Glutamatergic neuron (in vitro differentiated cells): ENCODE data around the gene SCLT1. TPM values are rescaled to one million over a fixed set of nuclear protein-coding genes. Genes with fewer than 3 reads are reported as not detected.
A peak's percentile ranks its signal among the peaks of the same experiment; 100 is the strongest.

Source experiments
- DNase-seq: peaks from one replicate; pipeline ENCODE4 v3.0.0; 2022
- H3K27ac Mint-ChIP-seq: one replicate; pipeline ENCODE4 v1.8.0; 2020; ENCODE audit warnings: mild to moderate bottlenecking, mixed read lengths, inconsistent platforms; ENCODE audit not compliant: unreplicated experiment
- H3K27me3 Mint-ChIP-seq: one replicate; pipeline ENCODE4 v1.8.0; 2020; ENCODE audit warnings: mild to moderate bottlenecking, moderate library complexity, mixed read lengths, inconsistent platforms; ENCODE audit not compliant: unreplicated experiment
- H3K36me3 Mint-ChIP-seq: one replicate; pipeline ENCODE4 v1.8.0; 2020; ENCODE audit warnings: mild to moderate bottlenecking, mixed read lengths, inconsistent platforms; ENCODE audit not compliant: unreplicated experiment
- H3K4me1 Mint-ChIP-seq: one replicate; pipeline ENCODE4 v1.8.0; 2020; ENCODE audit warnings: mild to moderate bottlenecking, low read depth, mixed read lengths, inconsistent platforms; ENCODE audit not compliant: unreplicated experiment
- H3K4me3 Mint-ChIP-seq: one replicate; pipeline ENCODE4 v1.8.0; 2020; ENCODE audit warnings: mild to moderate bottlenecking, mixed read lengths, inconsistent platforms; ENCODE audit not compliant: unreplicated experiment
- H3K9me3 Mint-ChIP-seq: one replicate; pipeline ENCODE4 v1.8.0; 2020; ENCODE audit warnings: mild to moderate bottlenecking, moderate library complexity, mixed read lengths, inconsistent platforms; ENCODE audit not compliant: unreplicated experiment
- total RNA-seq: library from RNA; stranded (reverse); fragmentation: NEBNext Ultra II Directional; extraction: Animal tissue kit (Norgen Biotek cat#: 25700); gene quantifications from one replicate; pipeline ENCODE4 v1.2.1, GENCODE V29; 2021; ENCODE audit not compliant: unreplicated experiment
- TF ChIP-seq, protein P1 (sequence below): fragments of 200-600 bp; sonication (generic); IDR thresholded peaks from one replicate; pipeline ENCODE4 v1.5.0; 2021; ENCODE audit not compliant: partially characterized antibody, unreplicated experiment

SCLT1 gene
- total RNA-seq, 1 donor from 2014 or later: 15.6 TPM

DNA sequence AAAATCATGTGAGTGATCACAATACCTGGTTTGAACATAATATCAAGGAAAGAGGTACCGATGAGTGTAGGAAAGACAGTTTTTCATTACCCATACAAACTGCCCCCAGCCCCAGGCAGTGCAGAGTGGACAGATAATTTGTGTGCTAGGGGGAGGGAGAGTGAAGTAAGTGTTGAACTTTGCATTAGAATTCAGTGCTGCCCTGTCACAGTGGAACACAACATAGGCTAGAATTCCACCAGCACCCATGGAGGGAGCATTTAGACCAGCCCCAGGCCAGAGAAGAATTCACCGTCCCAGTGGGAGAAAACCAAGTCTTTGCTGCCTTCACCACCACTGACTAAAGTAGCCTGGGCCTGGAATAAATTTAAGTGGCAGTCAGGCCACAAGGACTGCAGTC, 107.3 kb downstream of the SCLT1 start:
- no peak overlapping the region for H3K27ac Mint-ChIP-seq
- TF ChIP-seq, protein P1, sequence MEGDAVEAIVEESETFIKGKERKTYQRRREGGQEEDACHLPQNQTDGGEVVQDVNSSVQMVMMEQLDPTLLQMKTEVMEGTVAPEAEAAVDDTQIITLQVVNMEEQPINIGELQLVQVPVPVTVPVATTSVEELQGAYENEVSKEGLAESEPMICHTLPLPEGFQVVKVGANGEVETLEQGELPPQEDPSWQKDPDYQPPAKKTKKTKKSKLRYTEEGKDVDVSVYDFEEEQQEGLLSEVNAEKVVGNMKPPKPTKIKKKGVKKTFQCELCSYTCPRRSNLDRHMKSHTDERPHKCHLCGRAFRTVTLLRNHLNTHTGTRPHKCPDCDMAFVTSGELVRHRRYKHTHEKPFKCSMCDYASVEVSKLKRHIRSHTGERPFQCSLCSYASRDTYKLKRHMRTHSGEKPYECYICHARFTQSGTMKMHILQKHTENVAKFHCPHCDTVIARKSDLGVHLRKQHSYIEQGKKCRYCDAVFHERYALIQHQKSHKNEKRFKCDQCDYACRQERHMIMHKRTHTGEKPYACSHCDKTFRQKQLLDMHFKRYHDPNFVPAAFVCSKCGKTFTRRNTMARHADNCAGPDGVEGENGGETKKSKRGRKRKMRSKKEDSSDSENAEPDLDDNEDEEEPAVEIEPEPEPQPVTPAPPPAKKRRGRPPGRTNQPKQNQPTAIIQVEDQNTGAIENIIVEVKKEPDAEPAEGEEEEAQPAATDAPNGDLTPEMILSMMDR: no peak
- H3K4me3 Mint-ChIP-seq: no peak overlapping the region
- no peaks in the 10 kb centered on the region for H3K36me3 Mint-ChIP-seq
- H3K4me1 Mint-ChIP-seq: peaks cover 5% of the 10 kb centered on the region
- H3K27me3 Mint-ChIP-seq: no peaks in the 10 kb centered on the region
- DNase-seq: no peak
- H3K9me3 Mint-ChIP-seq: no peaks in the 10 kb centered on the region

DNA sequence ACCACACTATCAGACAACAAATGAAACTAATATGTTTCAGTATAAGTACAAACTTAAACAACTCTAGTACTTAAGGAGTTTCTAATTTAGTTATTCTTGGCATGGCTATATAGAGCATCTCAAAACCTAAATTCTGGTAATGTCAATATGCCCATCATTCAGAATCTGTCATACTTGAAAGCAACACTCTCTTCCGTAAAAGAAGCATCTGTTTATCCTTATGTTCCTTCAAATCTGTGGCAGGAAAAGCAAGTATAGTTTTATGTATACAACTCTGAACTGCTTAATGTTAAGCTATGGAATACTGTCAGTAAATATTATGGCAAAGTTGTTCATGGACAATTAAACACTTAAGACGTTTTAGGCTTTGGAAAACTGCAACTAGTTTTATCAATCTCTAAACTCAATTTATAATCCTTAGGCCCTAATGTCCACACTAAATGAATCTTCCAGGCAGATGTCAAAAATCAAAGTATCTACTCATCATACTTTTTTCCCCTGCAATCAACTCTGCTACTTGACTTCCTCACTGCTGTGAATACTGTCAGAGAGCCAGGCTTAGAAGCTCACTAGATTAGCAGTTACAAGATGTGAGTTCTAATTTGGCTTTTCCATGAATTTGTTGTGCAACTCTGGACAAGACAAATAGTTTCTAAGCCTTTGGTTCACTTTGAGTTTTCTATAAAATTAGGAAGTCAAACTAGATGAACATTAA, 109.4 kb downstream of the SCLT1 start:
- TF ChIP-seq, protein P1: no peak
- no peaks in the 10 kb centered on the region for H3K9me3 Mint-ChIP-seq
- no peak overlapping the region for H3K4me3 Mint-ChIP-seq
- DNase-seq: no peak
- no peaks in the 10 kb centered on the region for H3K36me3 Mint-ChIP-seq
- no peaks in the 10 kb centered on the region for H3K27me3 Mint-ChIP-seq
- H3K4me1 Mint-ChIP-seq: peaks cover 5% of the 10 kb centered on the region
- peak overlapping the region; percentile 8 for H3K27ac Mint-ChIP-seq

DNA sequence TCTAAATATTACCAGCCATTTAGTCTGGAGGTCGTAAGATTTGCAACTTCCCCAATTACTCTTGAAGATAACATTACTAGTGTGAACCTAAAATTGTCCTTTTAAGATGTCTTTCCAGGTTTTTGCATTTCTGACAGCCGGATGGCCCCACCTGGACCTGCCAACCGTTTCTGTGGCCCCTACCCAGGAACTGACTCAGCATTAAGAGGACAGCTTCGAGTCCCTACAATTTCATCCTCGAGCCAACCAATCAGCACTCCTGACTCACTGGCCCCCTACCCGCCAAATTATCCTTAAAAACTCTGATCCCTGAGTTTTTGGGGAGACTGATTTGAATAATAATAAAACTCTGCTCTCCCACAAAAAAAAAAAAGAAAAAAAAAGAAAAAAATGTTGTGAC, 112.0 kb downstream of the SCLT1 start:
- Mint-ChIP-seq H3K4me1 (peaks cover 5% of the 10 kb centered on the region), H3K27me3 (no peaks in the 10 kb centered on the region), H3K27ac (no peak overlapping the region), H3K36me3 (no peaks in the 10 kb centered on the region), H3K4me3 (no peak overlapping the region), H3K9me3 (no peaks in the 10 kb centered on the region)
- no peak for DNase-seq
- TF ChIP-seq, protein P1: no peak

DNA sequence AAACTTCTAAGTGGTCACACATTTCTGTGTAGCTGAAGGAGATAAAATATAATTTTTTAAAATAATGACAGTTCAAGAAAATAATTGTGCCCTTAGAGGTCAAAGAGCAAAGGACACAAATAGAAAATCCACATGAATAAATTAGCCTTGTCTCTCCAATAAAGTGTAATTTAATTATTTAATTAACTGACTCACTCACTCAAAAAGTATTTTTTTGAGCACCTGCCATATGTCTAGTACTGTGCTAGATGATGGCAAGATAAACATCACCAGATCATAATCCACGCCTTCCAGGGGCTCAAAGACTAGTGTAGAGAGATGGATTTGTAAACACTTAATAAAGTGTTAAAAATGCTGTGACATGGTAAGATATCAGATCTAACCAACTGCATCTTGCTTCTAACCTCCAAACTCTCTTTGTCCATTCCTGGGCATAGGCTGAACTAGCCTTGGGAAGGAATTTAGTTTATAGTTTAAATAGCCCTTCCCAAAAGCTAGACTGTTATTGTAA, 112.5 kb downstream of the SCLT1 start:
- no peak for DNase-seq
- H3K4me1 Mint-ChIP-seq: peaks cover 5% of the 10 kb centered on the region
- no peaks in the 10 kb centered on the region for H3K9me3 Mint-ChIP-seq
- no peak overlapping the region for H3K4me3 Mint-ChIP-seq
- TF ChIP-seq, protein P1: no peak
- no peaks in the 10 kb centered on the region for H3K36me3 Mint-ChIP-seq
- H3K27me3 Mint-ChIP-seq: no peaks in the 10 kb centered on the region
- H3K27ac Mint-ChIP-seq: no peak overlapping the region

DNA sequence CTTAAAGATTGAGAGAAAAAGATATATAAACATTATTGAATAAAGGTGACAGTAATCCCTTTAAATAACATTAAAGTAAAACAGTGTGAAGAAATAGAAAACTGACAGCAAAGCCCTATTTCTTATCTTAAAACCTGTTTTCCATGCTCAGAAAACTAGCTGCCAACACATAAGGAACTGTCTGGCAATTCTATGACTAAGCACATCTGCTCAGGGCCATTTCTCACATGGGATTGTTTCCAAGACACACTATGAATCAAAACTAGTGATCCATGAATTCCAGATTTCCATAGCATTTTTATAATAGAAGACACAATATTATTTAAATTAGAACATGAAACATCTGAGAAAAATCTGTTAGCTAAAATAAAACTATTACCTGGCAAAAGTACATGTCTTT, 113.4 kb downstream of the SCLT1 start:
- Mint-ChIP-seq H3K27me3 (no peaks in the 10 kb centered on the region), H3K27ac (no peak overlapping the region), H3K4me3 (no peak overlapping the region), H3K9me3 (no peaks in the 10 kb centered on the region), H3K36me3 (no peaks in the 10 kb centered on the region), H3K4me1 (peaks cover 5% of the 10 kb centered on the region)
- DNase-seq: no peak
- TF ChIP-seq, protein P1: no peak
